ENCODE results near the gene DOCK2.

DNA sequence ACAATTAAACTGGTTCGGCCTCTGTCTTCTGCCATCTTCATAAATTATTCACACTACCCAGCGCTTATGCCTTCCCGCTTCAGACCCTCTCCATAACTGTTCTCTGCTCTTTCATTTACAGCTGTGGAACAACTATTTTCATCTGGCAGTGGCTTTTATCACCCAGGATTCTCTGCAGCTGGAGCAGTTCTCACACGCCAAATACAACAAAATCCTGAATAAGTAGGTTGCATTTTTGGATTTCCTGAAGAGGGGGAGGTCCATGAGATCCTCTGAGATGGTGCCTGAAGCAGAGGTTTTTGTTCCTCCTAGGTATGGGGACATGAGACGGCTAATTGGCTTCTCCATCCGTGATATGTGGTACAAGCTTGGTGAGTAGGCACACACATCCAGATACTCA lies 371.3 kb downstream of the DOCK2 start:
- TF ChIP-seq, protein P1, sequence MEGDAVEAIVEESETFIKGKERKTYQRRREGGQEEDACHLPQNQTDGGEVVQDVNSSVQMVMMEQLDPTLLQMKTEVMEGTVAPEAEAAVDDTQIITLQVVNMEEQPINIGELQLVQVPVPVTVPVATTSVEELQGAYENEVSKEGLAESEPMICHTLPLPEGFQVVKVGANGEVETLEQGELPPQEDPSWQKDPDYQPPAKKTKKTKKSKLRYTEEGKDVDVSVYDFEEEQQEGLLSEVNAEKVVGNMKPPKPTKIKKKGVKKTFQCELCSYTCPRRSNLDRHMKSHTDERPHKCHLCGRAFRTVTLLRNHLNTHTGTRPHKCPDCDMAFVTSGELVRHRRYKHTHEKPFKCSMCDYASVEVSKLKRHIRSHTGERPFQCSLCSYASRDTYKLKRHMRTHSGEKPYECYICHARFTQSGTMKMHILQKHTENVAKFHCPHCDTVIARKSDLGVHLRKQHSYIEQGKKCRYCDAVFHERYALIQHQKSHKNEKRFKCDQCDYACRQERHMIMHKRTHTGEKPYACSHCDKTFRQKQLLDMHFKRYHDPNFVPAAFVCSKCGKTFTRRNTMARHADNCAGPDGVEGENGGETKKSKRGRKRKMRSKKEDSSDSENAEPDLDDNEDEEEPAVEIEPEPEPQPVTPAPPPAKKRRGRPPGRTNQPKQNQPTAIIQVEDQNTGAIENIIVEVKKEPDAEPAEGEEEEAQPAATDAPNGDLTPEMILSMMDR (IDR thresholded peaks at IDR 0.05), result no peak
- TF ChIP-seq ZFX (IDR thresholded peaks at IDR 0.05; ENCODE audit: borderline replicate concordance), result no peak
